HepG2 (cell line): Measurements from ENCODE around the gene HUNK. TPM values are rescaled to one million over a fixed set of nuclear protein-coding genes. Genes with fewer than 3 reads are reported as not detected.

ENCODE experiments used
- BATF2 ChIP-seq: sonication (generic); formaldehyde crosslinking; IDR thresholded peaks from 2 replicates; pipeline ENCODE4 v1.8.0; 2022; ENCODE audit warnings: mild to moderate bottlenecking, missing genetic modification reagents, moderate library complexity
- DNMT1 ChIP-seq: sonication (generic); formaldehyde crosslinking; IDR thresholded peaks from 2 replicates; pipeline ENCODE4 v1.5.1; 2020; ENCODE audit warnings: mild to moderate bottlenecking, missing genetic modification reagents
- EP300 ChIP-seq, 3 experiments: sonication (generic) in 1 of 3; formaldehyde crosslinking in 1 of 3; IDR thresholded peaks; 2 replicates each; pipeline versions ENCODE4 v1.5.1 to v1.6.1; 2011 to 2020; ENCODE audit warnings: low read depth in 2 of 3, low read length in 2 of 3, borderline replicate concordance in 1 of 3, improper control_type of control experiment in 1 of 3, mild to moderate bottlenecking in 1 of 3, missing genetic modification reagents in 1 of 3, moderate library complexity in 1 of 3
- FOXP1 ChIP-seq, 2 experiments: fragments of 450-650 bp in 1 of 2; IDR thresholded peaks; 2 replicates each; pipeline ENCODE4 v1.6.1; 2017 to 2018; ENCODE audit warnings: antibody characterized with exemption in 1 of 2
- HNRNPLL ChIP-seq: fragments of 200-400 bp; formaldehyde crosslinking; IDR thresholded peaks from 2 replicates; pipeline ENCODE4 v1.6.1; 2017; ENCODE audit warnings: mild to moderate bottlenecking, low read depth, low read length; ENCODE audit not compliant: poor library complexity, severe bottlenecking
- KDM2A ChIP-seq: sonication (generic); formaldehyde crosslinking; IDR thresholded peaks from 2 replicates; pipeline ENCODE4 v1.4.0; 2020; ENCODE audit warnings: low read depth, missing genetic modification reagents, borderline replicate concordance
- KLF15 ChIP-seq: sonication (generic); formaldehyde crosslinking; IDR thresholded peaks from 2 replicates; pipeline ENCODE4 v1.8.1; 2023; ENCODE audit warnings: borderline replicate concordance, mild to moderate bottlenecking, inconsistent platforms, missing genetic modification reagents, mixed read lengths
- KLF6 ChIP-seq: IDR thresholded peaks from 2 replicates; pipeline ENCODE4 v1.8.0; 2016; ENCODE audit warnings: missing biosample characterization, missing genetic modification reagents
- MAZ ChIP-seq, 2 experiments: sonication (generic) in 1 of 2; formaldehyde crosslinking in 1 of 2; IDR thresholded peaks; 2 replicates each; pipeline versions ENCODE4 v1.5.0 to v1.6.1; 2012 to 2020; ENCODE audit warnings: low read depth in 2 of 2, mild to moderate bottlenecking in 2 of 2, borderline replicate concordance in 1 of 2, improper control_type of control experiment in 1 of 2, low read length in 1 of 2, missing genetic modification reagents in 1 of 2, moderate library complexity in 1 of 2
- NCOR1 ChIP-seq: fragments of 200-600 bp; sonication (generic); IDR thresholded peaks from 2 replicates; pipeline ENCODE4 v1.7.0; 2017; ENCODE audit warnings: antibody characterized with exemption, low read length, borderline replicate concordance
- NFKB2 ChIP-seq: sonication (generic); formaldehyde crosslinking; IDR thresholded peaks from 2 replicates; pipeline ENCODE4 v1.4.0; 2020; ENCODE audit warnings: missing genetic modification reagents, borderline replicate concordance
- NRL ChIP-seq: sonication (generic); formaldehyde crosslinking; IDR thresholded peaks from 2 replicates; pipeline ENCODE4 v1.5.0; 2020; ENCODE audit warnings: missing genetic modification reagents, mild to moderate bottlenecking, moderate library complexity, borderline replicate concordance
- PAWR ChIP-seq: sonication (generic); formaldehyde crosslinking; IDR thresholded peaks from 2 replicates; pipeline ENCODE4 v1.4.0; 2020; ENCODE audit warnings: missing genetic modification reagents, mild to moderate bottlenecking, borderline replicate concordance
- RAD21 ChIP-seq: fragments of 450-650 bp; formaldehyde crosslinking; IDR thresholded peaks from 2 replicates; pipeline ENCODE4 v1.5.0; 2020; ENCODE audit warnings: mild to moderate bottlenecking
- RFX1 ChIP-seq: fragments of 450-650 bp; IDR thresholded peaks from 2 replicates; pipeline ENCODE4 v1.6.1; 2017
- SNAPC2 ChIP-seq: sonication (generic); formaldehyde crosslinking; IDR thresholded peaks from 2 replicates; pipeline ENCODE4 v1.8.1; 2022; ENCODE audit warnings: mild to moderate bottlenecking, missing genetic modification reagents
- SP5 ChIP-seq: IDR thresholded peaks from 2 replicates; pipeline ENCODE4 v1.6.1; 2016; ENCODE audit warnings: low read depth, borderline replicate concordance
- ZBTB1 ChIP-seq: sonication (generic); formaldehyde crosslinking; IDR thresholded peaks from 2 replicates; pipeline ENCODE4 v1.4.0; 2020; ENCODE audit warnings: missing genetic modification reagents, borderline replicate concordance
- ZC3H13 ChIP-seq: sonication (generic); formaldehyde crosslinking; IDR thresholded peaks from 2 replicates; pipeline ENCODE4 v1.8.1; 2023; ENCODE audit warnings: mild to moderate bottlenecking, missing genetic modification reagents, moderate library complexity
- ZFP36 ChIP-seq: fragments of 150-350 bp; IDR thresholded peaks from 2 replicates; pipeline ENCODE4 v1.6.1; 2018; ENCODE audit warnings: borderline replicate concordance, low read length, low read depth; ENCODE audit not compliant: partially characterized antibody
- ZNF280D ChIP-seq: sonication (generic); formaldehyde crosslinking; IDR thresholded peaks from 2 replicates; pipeline ENCODE4 v1.5.1; 2020; ENCODE audit warnings: mild to moderate bottlenecking, missing genetic modification reagents
- ZNF3 ChIP-seq: IDR thresholded peaks from 2 replicates; pipeline ENCODE4 v1.7.0; 2017; ENCODE audit warnings: inconsistent platforms
- ZNF317 ChIP-seq: sonication (generic); formaldehyde crosslinking; IDR thresholded peaks from 2 replicates; pipeline ENCODE4 v1.5.0; 2020; ENCODE audit warnings: mild to moderate bottlenecking, missing genetic modification reagents
- ZNF468 ChIP-seq: sonication (generic); formaldehyde crosslinking; IDR thresholded peaks from 2 replicates; pipeline ENCODE4 v1.8.0; 2022; ENCODE audit warnings: mild to moderate bottlenecking, moderate library complexity, missing genetic modification reagents
- ZNF564 ChIP-seq: sonication (generic); formaldehyde crosslinking; IDR thresholded peaks from 2 replicates; pipeline ENCODE4 v1.8.1; 2023; ENCODE audit warnings: mild to moderate bottlenecking, missing genetic modification reagents
- ZNF567 ChIP-seq: sonication (generic); formaldehyde crosslinking; IDR thresholded peaks from 2 replicates; pipeline ENCODE4 v1.8.1; 2023; ENCODE audit warnings: mild to moderate bottlenecking, missing genetic modification reagents, borderline replicate concordance
- ZNF598 ChIP-seq: sonication (generic); formaldehyde crosslinking; IDR thresholded peaks from 2 replicates; pipeline ENCODE4 v1.5.1; 2020; ENCODE audit warnings: mild to moderate bottlenecking, missing genetic modification reagents, borderline replicate concordance
- ZNF790 ChIP-seq: sonication (generic); formaldehyde crosslinking; IDR thresholded peaks from 2 replicates; pipeline ENCODE4 v1.8.0; 2022; ENCODE audit warnings: missing genetic modification reagents, mild to moderate bottlenecking, borderline replicate concordance
- ZNF841 ChIP-seq: sonication (generic); formaldehyde crosslinking; IDR thresholded peaks from 2 replicates; pipeline ENCODE4 v1.8.1; 2023; ENCODE audit warnings: missing genetic modification reagents, borderline replicate concordance
- polyA plus RNA-seq, 8 experiments: library from polyadenylated mRNA; depleted of rRNA in 3 of 8; stranded (reverse) in 7 of 8; unstranded in 1 of 8; fragments of >200 nt; fragmentation: Illumina TruSeq in 4 of 8; extraction: Trizol in 4 of 8; gene quantifications; 2 replicates each; pipeline versions ENCODE4 v1.2.1 to v1.2.3, GENCODE V29; 2011 to 2016; ENCODE audit warnings: low read depth in 4 of 8, missing spikeins in 1 of 8, mixed read lengths in 1 of 8; ENCODE audit not compliant: insufficient read depth in 1 of 8
- total RNA-seq, 5 experiments: library from RNA; depleted of rRNA; stranded (reverse); fragments of >200 nt; fragmentation: Illumina TruSeq; extraction: Trizol; gene quantifications; 2 replicates each; pipeline ENCODE4 v1.2.3, GENCODE V29; 2016; ENCODE audit warnings: low read depth in 1 of 5

The HUNK gene
- total and polyA plus RNA-seq, 2 of the 13 experiments (the other 11 are each of a cell fraction or from before 2014, with no cell fraction given), result 1.8 to 1.9 TPM

GRCh38 chr21:32001390-32001789, 128.6 kb downstream of the HUNK start (continued):
- TF ChIP-seq EP300 (IDR thresholded peaks at IDR 0.05; ENCODE audit: low read depth in 2 of 2, low read length in 2 of 2) (0 out of 4 replicates have a peak, but pooled peaks of 1 of the 2 experiments have one; percentile 7), EP300 (CRISPR knock-in tag; IDR thresholded peaks at IDR 0.05; ENCODE audit: borderline replicate concordance) (no peak), ZNF317 (CRISPR knock-in tag) (no peak), ZNF280D (CRISPR knock-in tag) (no peak), RAD21 (CRISPR knock-in tag) (no peak), ZNF564 (CRISPR knock-in tag) (no peak), NRL (CRISPR knock-in tag) (no peak), SP5 (CRISPR knock-in tag) (no peak), ZNF3 (no peak), HNRNPLL (no peak), RFX1 (peak; percentile 59), KLF6 (CRISPR knock-in tag) (no peak), ZNF468 (no peak), ZNF790 (CRISPR knock-in tag) (no peak), ZC3H13 (CRISPR knock-in tag) (no peak), SNAPC2 (CRISPR knock-in tag) (no peak), MAZ (IDR thresholded peaks at IDR 0.05; ENCODE audit: borderline replicate concordance, low read depth, low read length) (no peak), MAZ (CRISPR knock-in tag; IDR thresholded peaks at IDR 0.05; ENCODE audit: low read depth) (no peak), PAWR (CRISPR knock-in tag) (no peak), KDM2A (CRISPR knock-in tag) (no peak), NFKB2 (CRISPR knock-in tag) (no peak), KLF15 (CRISPR knock-in tag) (no peak), DNMT1 (no peak), BATF2 (no peak), ZFP36 (no peak), FOXP1 (IDR thresholded peaks at IDR 0.05) (no peak), FOXP1 (CRISPR knock-in tag; IDR thresholded peaks at IDR 0.05) (0 out of 2 replicates have a peak, but pooled peaks have one; percentile 5), ZNF841 (CRISPR knock-in tag) (no peak), ZBTB1 (CRISPR knock-in tag) (no peak), ZNF598 (CRISPR knock-in tag) (no peak), NCOR1 (peak; percentile 44; the same call in 1 of the 2 replicates), ZNF567 (CRISPR knock-in tag) (no peak)
